ENCODE results near the gene NME7.
A peak's percentile ranks its signal among the peaks of the same experiment; 100 is the strongest.

NME7 gene

DNA sequence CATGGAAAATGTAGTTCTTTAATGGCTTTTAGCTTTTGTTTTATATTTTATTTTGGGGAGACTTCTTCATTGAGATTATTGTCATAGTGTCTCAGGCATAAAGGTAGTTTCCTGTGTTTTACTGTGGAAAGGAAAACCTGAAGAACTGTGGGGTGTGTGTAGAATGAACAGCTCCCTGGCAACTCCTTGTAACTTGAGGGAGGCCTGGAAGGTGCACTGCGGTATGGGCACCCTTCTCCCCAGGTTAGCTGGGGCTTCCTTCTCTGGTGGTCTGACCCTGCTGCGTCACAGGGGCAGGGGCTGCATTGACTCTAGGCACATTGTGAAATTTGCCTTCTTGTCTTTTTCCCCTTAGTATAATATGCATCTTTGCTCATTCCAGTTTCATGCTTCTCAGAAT, 259.4 kb downstream of the NME7 start:
- no peak for DNase-seq (ENCODE audit: low spot score)
- CTCF ChIA-PET, result interaction anchor here (1.3 to 1.5 kb wide), 2 partner anchors 10 to 389 kb away, joined by 4 to 5 read pairs; no protein-coding TSS in a partner anchor
- TF ChIP-seq, protein P1, sequence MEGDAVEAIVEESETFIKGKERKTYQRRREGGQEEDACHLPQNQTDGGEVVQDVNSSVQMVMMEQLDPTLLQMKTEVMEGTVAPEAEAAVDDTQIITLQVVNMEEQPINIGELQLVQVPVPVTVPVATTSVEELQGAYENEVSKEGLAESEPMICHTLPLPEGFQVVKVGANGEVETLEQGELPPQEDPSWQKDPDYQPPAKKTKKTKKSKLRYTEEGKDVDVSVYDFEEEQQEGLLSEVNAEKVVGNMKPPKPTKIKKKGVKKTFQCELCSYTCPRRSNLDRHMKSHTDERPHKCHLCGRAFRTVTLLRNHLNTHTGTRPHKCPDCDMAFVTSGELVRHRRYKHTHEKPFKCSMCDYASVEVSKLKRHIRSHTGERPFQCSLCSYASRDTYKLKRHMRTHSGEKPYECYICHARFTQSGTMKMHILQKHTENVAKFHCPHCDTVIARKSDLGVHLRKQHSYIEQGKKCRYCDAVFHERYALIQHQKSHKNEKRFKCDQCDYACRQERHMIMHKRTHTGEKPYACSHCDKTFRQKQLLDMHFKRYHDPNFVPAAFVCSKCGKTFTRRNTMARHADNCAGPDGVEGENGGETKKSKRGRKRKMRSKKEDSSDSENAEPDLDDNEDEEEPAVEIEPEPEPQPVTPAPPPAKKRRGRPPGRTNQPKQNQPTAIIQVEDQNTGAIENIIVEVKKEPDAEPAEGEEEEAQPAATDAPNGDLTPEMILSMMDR (conservative IDR thresholded peaks at IDR 0.05; ENCODE audit: low read depth), result no peak
- H3K27ac ChIP-seq, result peak overlapping the region; percentile 90
- POLR2A ChIA-PET (ENCODE audit: low non-redundant PET), result no interaction called here

DNA sequence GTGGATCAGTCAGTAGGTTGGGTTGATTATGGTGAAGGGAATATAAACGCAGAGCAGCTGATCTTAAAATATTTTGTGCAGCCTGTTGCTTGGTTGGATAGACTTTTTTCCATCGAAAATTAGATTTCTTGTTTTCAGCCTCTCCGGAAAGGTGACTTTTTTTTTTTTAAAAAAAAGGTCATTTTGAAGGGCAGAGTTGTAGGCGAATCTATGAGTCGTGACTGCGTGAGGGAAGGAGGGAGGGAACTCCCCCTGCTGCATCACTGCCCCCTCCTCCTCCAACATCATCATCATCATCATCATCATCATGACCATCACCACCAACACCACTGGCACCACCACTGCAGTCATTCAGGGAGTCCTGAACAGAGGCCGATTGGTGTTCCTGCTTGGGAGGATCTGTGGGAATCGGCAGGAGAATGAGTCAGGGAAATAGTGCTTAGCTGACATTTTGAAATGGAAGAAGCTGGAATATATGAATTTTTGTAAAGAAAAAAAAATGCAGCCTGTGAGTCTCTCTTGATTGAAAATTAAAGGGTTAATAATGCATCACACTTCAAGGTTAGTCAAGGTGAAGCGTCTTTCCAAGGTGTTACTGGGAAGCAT, 259.9 kb downstream of the NME7 start:
- DNase-seq (ENCODE audit: low spot score), result no peak
- ChIA-PET CTCF (interaction anchor here (0.6 to 1.5 kb wide), 2 partner anchors 388 to 493 kb away, joined by 4 to 5 read pairs; no protein-coding TSS in a partner anchor), POLR2A (ENCODE audit: low non-redundant PET) (no interaction called here)
- TF ChIP-seq, protein P1 (conservative IDR thresholded peaks at IDR 0.05; ENCODE audit: low read depth), result no peak
- peak overlapping the region; percentile 90 for H3K27ac ChIP-seq

DNA sequence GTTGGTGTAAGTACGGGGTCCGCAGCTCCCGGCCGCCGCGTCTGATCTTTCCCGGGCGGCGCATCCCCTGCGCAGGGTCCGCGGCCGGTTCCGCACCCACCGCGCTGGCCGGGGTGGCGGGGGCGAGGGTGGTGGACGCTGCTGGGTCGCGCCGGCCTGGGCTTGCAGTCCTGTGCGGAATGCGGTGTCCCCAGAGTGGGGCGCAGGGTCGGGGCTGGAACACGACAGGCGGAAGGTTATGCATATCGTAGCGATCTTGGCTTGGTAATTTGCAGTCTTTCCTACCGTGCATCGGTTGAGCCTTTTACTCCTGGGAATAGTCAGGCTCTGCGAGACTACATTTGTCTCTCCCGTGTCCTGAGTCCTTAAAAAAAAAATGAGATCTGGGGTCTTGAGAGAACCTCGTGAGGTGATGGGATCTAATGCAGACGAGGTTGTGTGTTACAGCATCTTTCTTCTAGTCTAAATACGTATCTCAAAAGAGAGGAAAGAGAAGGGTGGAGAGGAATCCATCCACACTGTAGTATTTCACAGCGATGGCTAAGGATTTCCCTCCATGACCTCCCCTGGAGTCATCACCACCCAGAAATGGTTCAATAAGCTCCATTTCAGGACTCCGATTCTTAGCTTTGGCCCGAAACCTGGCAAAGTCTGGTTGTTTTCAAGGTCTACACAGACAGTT, 260.5 kb downstream of the NME7 start:
- CTCF ChIA-PET, result interaction anchor here (0.6 to 1.8 kb wide), 3 partner anchors 388 to 492 kb away, joined by 4 to 6 read pairs (median 5); no protein-coding TSS in a partner anchor
- POLR2A ChIA-PET (ENCODE audit: low non-redundant PET), result no interaction called here
- peak overlapping the region; percentile 91 for H3K27ac ChIP-seq
- no peak for DNase-seq (ENCODE audit: low spot score)
- TF ChIP-seq, protein P1 (conservative IDR thresholded peaks at IDR 0.05; ENCODE audit: low read depth), result no peak

DNA sequence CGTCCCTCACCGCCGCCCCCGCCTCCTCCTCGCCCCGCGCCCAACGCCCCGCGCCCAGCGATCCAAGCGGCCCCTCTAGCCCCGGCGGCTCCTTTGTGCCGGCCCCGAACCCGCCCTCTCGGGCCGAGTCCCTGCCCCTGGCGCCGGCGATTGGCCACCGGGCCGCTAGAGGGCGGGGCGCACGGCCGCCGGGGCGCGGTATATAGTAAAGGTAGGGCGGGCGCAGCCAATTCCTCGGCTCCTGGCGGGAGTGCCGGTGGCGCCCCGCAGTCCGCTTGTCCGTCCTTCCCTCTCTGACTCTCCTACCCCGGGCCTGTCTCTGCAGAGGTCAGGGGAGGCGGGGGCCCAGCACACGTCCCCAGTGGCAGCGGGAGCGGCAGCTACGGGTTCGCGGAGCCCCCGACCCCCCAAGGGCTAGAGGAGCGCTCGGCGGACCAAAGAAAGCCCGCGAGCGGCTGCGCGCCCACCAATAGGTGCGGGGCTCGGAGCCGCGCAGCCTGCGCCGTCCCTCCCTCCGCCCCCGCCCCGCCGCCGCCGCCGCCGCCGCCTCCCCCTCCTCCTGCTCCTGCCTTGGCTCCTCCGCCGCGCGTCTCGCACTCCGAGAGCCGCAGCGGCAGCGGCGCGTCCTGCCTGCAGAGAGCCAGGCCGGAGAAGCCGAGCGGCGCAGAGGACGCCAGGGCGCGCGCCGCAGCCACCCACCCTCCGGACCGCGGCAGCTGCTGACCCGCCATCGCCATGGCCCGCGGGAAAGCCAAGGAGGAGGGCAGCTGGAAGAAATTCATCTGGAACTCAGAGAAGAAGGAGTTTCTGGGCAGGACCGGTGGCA, 261.3 kb downstream of the NME7 start, which contains the start of gene ATP1B1:
Gene ATP1B1, plus strand, starts transcription at position 596 of the 826 bp plus-strand sequence. Its CDS starts 140 bp downstream, at position 736.
- POLR2A ChIA-PET (ENCODE audit: low non-redundant PET), result no interaction called here
- peak; percentile 93 for DNase-seq (ENCODE audit: low spot score)
- TF ChIP-seq, protein P1 (conservative IDR thresholded peaks at IDR 0.05; ENCODE audit: low read depth), result no peak
- CTCF ChIA-PET, result interaction anchor here (1.8 kb wide), 1 partner anchor 470 kb away, joined by 6 read pairs; no protein-coding TSS in a partner anchor
- H3K27ac ChIP-seq, result peak within 1 kb of the TSS; percentile 91

DNA sequence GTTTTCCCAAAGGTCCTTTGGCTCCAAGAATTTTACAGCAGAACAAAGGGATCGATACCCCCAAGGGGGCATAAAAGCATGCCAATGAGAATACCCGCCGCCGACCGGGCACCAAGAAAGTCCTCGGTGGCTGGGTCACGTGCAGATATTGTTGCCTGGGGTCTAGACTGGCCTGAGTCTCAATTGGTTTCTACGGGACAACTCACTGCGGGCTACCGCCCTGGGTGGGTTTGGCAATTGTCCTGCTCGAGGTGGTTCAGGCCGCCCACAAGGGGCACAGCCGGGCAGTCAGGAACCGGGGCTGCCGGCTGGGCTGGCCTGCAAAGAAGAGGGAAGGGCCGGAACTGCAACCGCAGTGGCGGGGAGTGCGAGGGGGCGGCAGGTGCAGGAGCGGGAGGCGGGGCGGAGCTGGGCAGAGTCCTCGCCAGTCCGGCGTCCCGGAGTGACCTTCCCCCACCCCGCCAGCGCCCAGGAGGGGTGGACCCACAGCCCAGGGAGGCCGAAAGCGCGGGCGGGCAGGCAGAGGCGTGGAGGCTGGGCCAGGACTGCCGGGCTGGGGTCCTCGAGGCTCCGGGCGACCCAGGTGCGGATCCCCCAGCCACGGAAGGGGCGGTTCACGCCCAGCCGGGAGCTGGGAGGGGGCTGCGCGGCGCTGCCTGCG, 262.0 kb downstream of the NME7 start:
- POLR2A ChIA-PET (ENCODE audit: low non-redundant PET), result no interaction called here
- peak; percentile 63 for DNase-seq (ENCODE audit: low spot score)
- CTCF ChIA-PET, result interaction anchor here (1.8 kb wide), 1 partner anchor 469 kb away, joined by 6 read pairs; no protein-coding TSS in a partner anchor
- TF ChIP-seq, protein P1 (conservative IDR thresholded peaks at IDR 0.05; ENCODE audit: low read depth), result no peak
- peak overlapping the region; percentile 91 for H3K27ac ChIP-seq

DNA sequence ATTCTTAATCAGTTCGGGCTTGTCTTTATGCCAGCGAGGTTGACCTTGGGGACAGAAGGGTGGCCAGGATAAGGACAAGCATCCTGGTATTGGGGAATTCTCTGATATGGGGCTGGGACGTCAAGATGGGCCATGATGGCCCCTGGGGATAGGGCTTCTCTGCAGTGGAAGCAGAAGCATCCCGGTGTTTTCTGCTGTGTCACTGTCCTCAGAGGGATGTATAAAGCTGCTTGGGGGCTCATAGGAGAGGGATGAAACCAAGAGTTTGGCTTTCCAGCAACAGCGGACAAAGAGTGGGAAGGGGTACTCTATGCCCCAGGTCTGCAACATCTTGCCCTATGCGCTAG, 262.5 kb downstream of the NME7 start:
- peak overlapping the region; percentile 91 for H3K27ac ChIP-seq
- TF ChIP-seq, protein P1 (conservative IDR thresholded peaks at IDR 0.05; ENCODE audit: low read depth), result no peak
- ChIA-PET POLR2A (ENCODE audit: low non-redundant PET) (no interaction called here), CTCF (no interaction called here)
- no peak for DNase-seq (ENCODE audit: low spot score)
